Endothelial cell of umbilical vein (primary cell): ENCODE measurements around the gene SPINT4. TPM values are rescaled to one million over a fixed set of nuclear protein-coding genes. Genes with fewer than 3 reads are reported as not detected.

Experiments used
- BruUV-seq: library from RNA; stranded (reverse); fragments of 400-500 nt; replicated peaks from 2 replicates; lab custom pipeline; 2021; lab: Mats Ljungman, UMichigan
- CTCF ChIA-PET: fragments of 300-600, 350-600 bp; sonication (Branson Sonifier 250); formaldehyde crosslinking; loops from one replicate; lab custom pipeline; 2021; ENCODE audit warnings: antibody characterized with exemption, inconsistent platforms; lab: Charles Lee
- POLR2A ChIA-PET: fragments of 300-600, 350-600 bp; sonication (Branson Sonifier 250); formaldehyde crosslinking; loops from one replicate; lab custom pipeline; 2021; ENCODE audit warnings: antibody characterized with exemption, inconsistent platforms; lab: Charles Lee
- DNase-seq: peaks from one replicate; pipeline ENCODE4 v3.0.0-alpha.2; 2011; ENCODE audit warnings: low read depth, low spot score
- FAIRE-seq: peaks from 2 replicates; lab custom pipeline; 2011; peaks lifted over from hg19 to GRCh38; lab: Jason Lieb, UNC
- H2AFZ ChIP-seq: 2 replicates; pipeline ENCODE4 v1.6.0; 2012; ENCODE audit warnings: low read depth, low read length, control low read depth, inconsistent platforms
- H3K27ac ChIP-seq: 2 replicates; pipeline ENCODE4 v1.5.1; 2011; ENCODE audit warnings: low read depth, mild to moderate bottlenecking, control low read depth, low read length, moderate library complexity; ENCODE audit not compliant: insufficient read depth
- H3K27me3 ChIP-seq, 2 experiments: 2 replicates each; pipeline versions ENCODE4 v1.6.0 to v1.6.1; 2011; ENCODE audit warnings: low read length in 2 of 2, mixed read lengths in 1 of 2; ENCODE audit not compliant: control insufficient read depth in 2 of 2, insufficient read depth in 2 of 2
- H3K36me3 ChIP-seq, 2 experiments: 2 replicates in 1 of 2; 3 replicates in 1 of 2; pipeline ENCODE4 v1.5.1; 2011; ENCODE audit warnings: low read length in 2 of 2, mild to moderate bottlenecking in 1 of 2, moderate library complexity in 1 of 2; ENCODE audit not compliant: control insufficient read depth in 2 of 2, insufficient read depth in 2 of 2; ENCODE audit errors: extremely low read depth in 1 of 2
- H3K4me1 ChIP-seq: 3 replicates; pipeline ENCODE4 v1.5.1; 2011; ENCODE audit warnings: mild to moderate bottlenecking, low read length; ENCODE audit not compliant: control insufficient read depth, insufficient read depth; ENCODE audit errors: extremely low read depth
- H3K4me2 ChIP-seq: 2 replicates; pipeline ENCODE4 v1.6.1; 2011; ENCODE audit warnings: low read length, control low read depth, mixed read lengths; ENCODE audit not compliant: insufficient read depth
- H3K4me3 ChIP-seq, 3 experiments: fragments of 200-600 bp in 1 of 3; sonication (generic), shearing (Covaris generic) in 1 of 3; replicated peaks in 1 of 3; 2 replicates each; pipeline ENCODE4 v1.5.1; 2011 to 2016; ENCODE audit warnings: control low read depth in 3 of 3, low read length in 3 of 3, mild to moderate bottlenecking in 2 of 3, inconsistent platforms in 1 of 3, low read depth in 1 of 3, moderate library complexity in 1 of 3; ENCODE audit not compliant: insufficient read depth in 1 of 3
- H3K79me2 ChIP-seq: 2 replicates; pipeline ENCODE4 v1.6.0; 2012; ENCODE audit warnings: low read length, inconsistent platforms; ENCODE audit not compliant: control insufficient read depth, insufficient read depth
- H3K9ac ChIP-seq: replicated peaks from 2 replicates; pipeline ENCODE3; 2011; ENCODE audit warnings: low read length, control low read depth; ENCODE audit not compliant: insufficient read depth; ENCODE audit errors: extremely low read depth
- H3K9me1 ChIP-seq: replicated peaks from 3 replicates; pipeline ENCODE4 v1.6.0; 2011; ENCODE audit warnings: mild to moderate bottlenecking, low read length; ENCODE audit not compliant: control insufficient read depth, insufficient read depth; ENCODE audit errors: extremely low read depth
- H3K9me3 ChIP-seq: replicated peaks from 2 replicates; pipeline ENCODE4 v1.5.1; 2012; ENCODE audit warnings: low read length, inconsistent platforms; ENCODE audit not compliant: control insufficient read depth, insufficient read depth
- H4K20me1 ChIP-seq: replicated peaks from 2 replicates; pipeline ENCODE3; 2011; ENCODE audit warnings: mild to moderate bottlenecking, low read length; ENCODE audit not compliant: control insufficient read depth, insufficient read depth; ENCODE audit errors: extremely low read depth
- EZH2 ChIP-seq: IDR thresholded peaks from 2 replicates; pipeline ENCODE4 v1.6.1; 2012; ENCODE audit warnings: borderline replicate concordance, low read depth, mild to moderate bottlenecking, moderate library complexity, low read length, inconsistent platforms; ENCODE audit not compliant: severe bottlenecking
- FOS ChIP-seq: IDR thresholded peaks from 2 replicates; pipeline ENCODE4 v1.6.1; 2011; ENCODE audit warnings: mild to moderate bottlenecking, low read length, moderate library complexity, borderline replicate concordance; ENCODE audit not compliant: insufficient read depth
- GATA2 ChIP-seq: IDR thresholded peaks from 2 replicates; pipeline ENCODE4 v1.7.0; 2011; ENCODE audit warnings: low read depth, mild to moderate bottlenecking, moderate library complexity, mixed read lengths, low read length; ENCODE audit not compliant: insufficient read length, insufficient read depth
- JUN ChIP-seq: IDR thresholded peaks from 2 replicates; pipeline ENCODE4 v1.6.1; 2011; ENCODE audit warnings: borderline replicate concordance, low read depth; ENCODE audit not compliant: insufficient read length, insufficient read depth
- MYC ChIP-seq: IDR thresholded peaks from one replicate; pipeline ENCODE4 v1.6.1; 2011; ENCODE audit warnings: mild to moderate bottlenecking, low read depth, low read length
- POLR2A ChIP-seq: IDR thresholded peaks from 2 replicates; pipeline ENCODE4 v1.6.1; 2012; ENCODE audit warnings: low read depth, mild to moderate bottlenecking, control low read depth, low read length
- POLR2AphosphoS5 ChIP-seq: IDR thresholded peaks from 2 replicates; pipeline ENCODE4 v1.6.1; 2012; ENCODE audit warnings: low read depth, mild to moderate bottlenecking, control low read depth, low read length, moderate library complexity; ENCODE audit not compliant: insufficient read depth
- dilution Hi-C: fragments of 300-500 bp; cut with MboI; formaldehyde crosslinking; loops from one replicate; pipeline ENCODE4 v1.15.0; 2019; ENCODE audit warnings: low sequenced_read_pairs; ENCODE audit not compliant: extremely low pct_ligation_motif_present
- intact Hi-C: fragments of 100-400 bp; cut with micrococcal nuclease; formaldehyde crosslinking; loops from one replicate; pipeline ENCODE4 v1.10.0; 2022
- polyA plus RNA-seq, 4 experiments: library from polyadenylated mRNA; depleted of rRNA in 3 of 4; stranded (reverse) in 3 of 4; unstranded in 1 of 4; fragments of >200 nt; gene quantifications; 2 replicates each; pipeline versions ENCODE4 v1.2.1 to v1.2.3, GENCODE V29; 2011 to 2012; ENCODE audit warnings: missing spikeins in 1 of 4
- total RNA-seq: library from RNA; stranded (reverse); gene quantifications from 2 replicates; pipeline ENCODE4 v1.2.3, GENCODE V29; 2021
- TF ChIP-seq, protein P1 (sequence below), 2 donors: IDR thresholded peaks; 1 replicate in 1 of 2; 2 replicates in 1 of 2; pipeline ENCODE4 v1.5.1; 2011; ENCODE audit warnings: low read length in 2 of 2, mild to moderate bottlenecking in 2 of 2, moderate library complexity in 2 of 2, control low read depth in 1 of 2, inconsistent platforms in 1 of 2, low read depth in 1 of 2; ENCODE audit not compliant: insufficient read depth in 1 of 2; ENCODE audit errors: extremely low read depth in 1 of 2
- TF ChIP-seq, protein P2 (sequence below): IDR thresholded peaks from 2 replicates; pipeline ENCODE4 v1.6.1; 2011; ENCODE audit not compliant: insufficient read depth, insufficient read length

Gene SPINT4
- total and polyA plus RNA-seq, 2 donors (not counting 3 experiments of a cell fraction or from before 2014, with no cell fraction given) = not detected

DNA sequence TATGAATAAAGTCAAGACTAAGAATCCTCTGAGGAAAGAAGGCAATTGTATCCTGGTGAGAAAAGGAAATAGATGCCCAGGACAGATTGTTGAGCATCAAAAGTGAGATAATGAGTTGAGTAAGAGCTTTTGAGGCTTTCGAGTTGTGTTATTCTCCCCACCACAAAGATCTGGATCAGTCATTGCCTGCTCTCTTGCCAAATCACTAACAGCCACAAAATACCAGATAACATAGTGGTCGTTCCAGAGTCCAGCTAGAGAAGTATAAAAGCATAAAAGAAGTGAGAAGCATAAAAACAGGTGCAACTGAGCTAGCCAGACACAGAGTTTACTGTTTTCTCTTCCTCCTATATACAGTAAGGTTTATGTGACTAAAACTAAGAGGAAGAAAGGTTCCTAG lies 4.9 kb downstream of the SPINT4 start:
- dilution Hi-C loops = no loop called here

More for the DNA sequence above, 4.9 kb downstream of the SPINT4 start:
- Histone ChIP-seq H2AFZ (no peak overlapping the region), H3K9ac (no peak overlapping the region), H3K27ac (no peak overlapping the region), H3K9me1 (no peaks in the 10 kb centered on the region), H3K4me1 (no peaks in the 10 kb centered on the region), H3K4me3 (no peak overlapping the region), H3K27me3 (no peaks in the 10 kb centered on the region), H3K36me3 (no peaks in the 10 kb centered on the region), H4K20me1 (no peaks in the 10 kb centered on the region), H3K9me3 (no peaks in the 10 kb centered on the region), H3K4me2 (no peak overlapping the region), H3K79me2 (no peaks in the 10 kb centered on the region)
- CTCF ChIA-PET = no interaction called here
- POLR2A ChIA-PET = no interaction called here
- intact Hi-C loops = no loop called here
- no TSS peak for BruUV-seq
- DNase-seq (no peak), FAIRE-seq (no peak)
- TF ChIP-seq, protein P1, sequence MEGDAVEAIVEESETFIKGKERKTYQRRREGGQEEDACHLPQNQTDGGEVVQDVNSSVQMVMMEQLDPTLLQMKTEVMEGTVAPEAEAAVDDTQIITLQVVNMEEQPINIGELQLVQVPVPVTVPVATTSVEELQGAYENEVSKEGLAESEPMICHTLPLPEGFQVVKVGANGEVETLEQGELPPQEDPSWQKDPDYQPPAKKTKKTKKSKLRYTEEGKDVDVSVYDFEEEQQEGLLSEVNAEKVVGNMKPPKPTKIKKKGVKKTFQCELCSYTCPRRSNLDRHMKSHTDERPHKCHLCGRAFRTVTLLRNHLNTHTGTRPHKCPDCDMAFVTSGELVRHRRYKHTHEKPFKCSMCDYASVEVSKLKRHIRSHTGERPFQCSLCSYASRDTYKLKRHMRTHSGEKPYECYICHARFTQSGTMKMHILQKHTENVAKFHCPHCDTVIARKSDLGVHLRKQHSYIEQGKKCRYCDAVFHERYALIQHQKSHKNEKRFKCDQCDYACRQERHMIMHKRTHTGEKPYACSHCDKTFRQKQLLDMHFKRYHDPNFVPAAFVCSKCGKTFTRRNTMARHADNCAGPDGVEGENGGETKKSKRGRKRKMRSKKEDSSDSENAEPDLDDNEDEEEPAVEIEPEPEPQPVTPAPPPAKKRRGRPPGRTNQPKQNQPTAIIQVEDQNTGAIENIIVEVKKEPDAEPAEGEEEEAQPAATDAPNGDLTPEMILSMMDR (IDR thresholded peaks at IDR 0.05; ENCODE audit: extremely low read depth in 1 of 2, insufficient read depth in 1 of 2, low read depth in 1 of 2, low read length in 2 of 2) = no peak
- TF ChIP-seq JUN = no peak
- TF ChIP-seq, protein P2, sequence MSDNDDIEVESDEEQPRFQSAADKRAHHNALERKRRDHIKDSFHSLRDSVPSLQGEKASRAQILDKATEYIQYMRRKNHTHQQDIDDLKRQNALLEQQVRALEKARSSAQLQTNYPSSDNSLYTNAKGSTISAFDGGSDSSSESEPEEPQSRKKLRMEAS = no peak
- TF ChIP-seq MYC = no peak
- TF ChIP-seq EZH2 = no peak
- no peak for TF ChIP-seq POLR2A
- no peak for TF ChIP-seq POLR2AphosphoS5
- TF ChIP-seq GATA2 = no peak
- TF ChIP-seq FOS = no peak
